HCT116 (cell line): ENCODE results near the gene SEPTIN6.

Experiments used
- CEBPB ChIP-seq: IDR thresholded peaks from 2 replicates; pipeline ENCODE4 v1.6.1; 2012; ENCODE audit warnings: low read depth
- EGR1 ChIP-seq: IDR thresholded peaks from 2 replicates; pipeline ENCODE4 v1.6.1; 2012; ENCODE audit warnings: low read depth
- EZH2 ChIP-seq: fragments of 200-600 bp; sonication (generic); IDR thresholded peaks from 2 replicates; pipeline ENCODE4 v1.6.1; 2017; ENCODE audit warnings: antibody characterized with exemption, mixed run types
- EZH2phosphoT487 ChIP-seq: fragments of 200-600 bp; IDR thresholded peaks from 2 replicates; pipeline ENCODE4 v1.6.1; 2018; ENCODE audit warnings: antibody characterized with exemption, borderline replicate concordance
- JUND ChIP-seq: IDR thresholded peaks from 2 replicates; pipeline ENCODE4 v1.6.1; 2012
- POLR2A ChIP-seq: IDR thresholded peaks from 2 replicates; pipeline ENCODE4 v1.7.0; 2011; ENCODE audit warnings: borderline replicate concordance; ENCODE audit not compliant: insufficient read depth, insufficient read length; ENCODE audit errors: extremely low read depth
- POLR2AphosphoS5 ChIP-seq: IDR thresholded peaks from 2 replicates; pipeline ENCODE4 v1.6.1; 2011; ENCODE audit warnings: mild to moderate bottlenecking, low read depth, low read length, moderate library complexity
- RAD21 ChIP-seq: IDR thresholded peaks from 2 replicates; pipeline ENCODE4 v1.6.1; 2012; ENCODE audit warnings: low read depth, mild to moderate bottlenecking
- SIN3A ChIP-seq: IDR thresholded peaks from 2 replicates; pipeline ENCODE4 v1.6.1; 2012; ENCODE audit warnings: low read depth
- ZNF274 ChIP-seq: fragments of 200-500 bp; sonication (Bioruptor generic); IDR thresholded peaks from 2 replicates; pipeline ENCODE4 v1.6.1; 2014; ENCODE audit warnings: mild to moderate bottlenecking, low read depth, low read length, inconsistent platforms
- TF ChIP-seq, protein P1 (sequence below), 3 experiments: fragments of 200-600 bp in 1 of 3; sonication (generic) in 1 of 3; IDR thresholded peaks in 2 of 3; conservative IDR thresholded peaks in 1 of 3; 2 replicates each; pipeline ENCODE4 v1.5.1; 2012 to 2017; ENCODE audit warnings: low read depth in 2 of 3, low read length in 2 of 3, antibody characterized with exemption in 1 of 3, borderline replicate concordance in 1 of 3, control low read depth in 1 of 3, mild to moderate bottlenecking in 1 of 3, mixed read lengths in 1 of 3, mixed run types in 1 of 3, moderate library complexity in 1 of 3; ENCODE audit not compliant: insufficient read depth in 1 of 3
- TF ChIP-seq, protein P2 (sequence below): IDR thresholded peaks from 2 replicates; pipeline ENCODE4 v1.6.1; 2012
- TF ChIP-seq, protein P3 (sequence below): IDR thresholded peaks from 2 replicates; pipeline ENCODE4 v1.6.1; 2012

DNA sequence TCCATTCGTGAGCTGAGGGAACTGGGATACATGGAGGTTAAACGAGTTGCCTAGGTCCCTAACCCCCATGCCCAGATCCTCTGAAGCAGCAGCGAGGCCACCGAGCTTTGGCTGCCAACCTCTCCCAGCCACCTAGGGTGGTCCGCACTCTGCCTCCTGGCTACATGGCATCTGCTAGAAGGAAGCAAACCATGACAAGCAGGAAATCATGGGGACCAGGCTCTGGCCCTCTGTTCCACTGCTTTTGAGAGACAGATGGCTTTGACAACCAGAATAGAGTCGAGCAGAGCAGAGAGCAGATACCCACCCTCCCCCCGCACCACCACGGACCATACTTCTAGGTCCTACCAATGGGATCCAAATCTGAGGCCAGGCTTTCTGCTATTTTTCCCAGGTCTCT, 49.3 kb downstream of the SEPTIN6 start:
- no peak for TF ChIP-seq POLR2A
- TF ChIP-seq POLR2AphosphoS5: no peak
- TF ChIP-seq EZH2: no peak
- TF ChIP-seq, protein P1, sequence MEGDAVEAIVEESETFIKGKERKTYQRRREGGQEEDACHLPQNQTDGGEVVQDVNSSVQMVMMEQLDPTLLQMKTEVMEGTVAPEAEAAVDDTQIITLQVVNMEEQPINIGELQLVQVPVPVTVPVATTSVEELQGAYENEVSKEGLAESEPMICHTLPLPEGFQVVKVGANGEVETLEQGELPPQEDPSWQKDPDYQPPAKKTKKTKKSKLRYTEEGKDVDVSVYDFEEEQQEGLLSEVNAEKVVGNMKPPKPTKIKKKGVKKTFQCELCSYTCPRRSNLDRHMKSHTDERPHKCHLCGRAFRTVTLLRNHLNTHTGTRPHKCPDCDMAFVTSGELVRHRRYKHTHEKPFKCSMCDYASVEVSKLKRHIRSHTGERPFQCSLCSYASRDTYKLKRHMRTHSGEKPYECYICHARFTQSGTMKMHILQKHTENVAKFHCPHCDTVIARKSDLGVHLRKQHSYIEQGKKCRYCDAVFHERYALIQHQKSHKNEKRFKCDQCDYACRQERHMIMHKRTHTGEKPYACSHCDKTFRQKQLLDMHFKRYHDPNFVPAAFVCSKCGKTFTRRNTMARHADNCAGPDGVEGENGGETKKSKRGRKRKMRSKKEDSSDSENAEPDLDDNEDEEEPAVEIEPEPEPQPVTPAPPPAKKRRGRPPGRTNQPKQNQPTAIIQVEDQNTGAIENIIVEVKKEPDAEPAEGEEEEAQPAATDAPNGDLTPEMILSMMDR (IDR thresholded peaks at IDR 0.05 in 2 of 3, conservative IDR thresholded peaks at IDR 0.05 in 1 of 3; ENCODE audit: borderline replicate concordance in 1 of 3, insufficient read depth in 1 of 3, low read depth in 2 of 3, low read length in 2 of 3): no peak
- TF ChIP-seq, protein P2, sequence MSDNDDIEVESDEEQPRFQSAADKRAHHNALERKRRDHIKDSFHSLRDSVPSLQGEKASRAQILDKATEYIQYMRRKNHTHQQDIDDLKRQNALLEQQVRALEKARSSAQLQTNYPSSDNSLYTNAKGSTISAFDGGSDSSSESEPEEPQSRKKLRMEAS: no peak
- TF ChIP-seq EZH2phosphoT487: no peak
- TF ChIP-seq EGR1: no peak
- TF ChIP-seq, protein P3, sequence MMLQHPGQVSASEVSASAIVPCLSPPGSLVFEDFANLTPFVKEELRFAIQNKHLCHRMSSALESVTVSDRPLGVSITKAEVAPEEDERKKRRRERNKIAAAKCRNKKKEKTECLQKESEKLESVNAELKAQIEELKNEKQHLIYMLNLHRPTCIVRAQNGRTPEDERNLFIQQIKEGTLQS: no peak
- TF ChIP-seq RAD21: no peak
- TF ChIP-seq CEBPB: no peak
- TF ChIP-seq ZNF274: no peak
- TF ChIP-seq SIN3A: no peak
- TF ChIP-seq JUND: no peak
